ENCODE measurements around the gene HOXB8.

HOXB8 gene

DNA sequence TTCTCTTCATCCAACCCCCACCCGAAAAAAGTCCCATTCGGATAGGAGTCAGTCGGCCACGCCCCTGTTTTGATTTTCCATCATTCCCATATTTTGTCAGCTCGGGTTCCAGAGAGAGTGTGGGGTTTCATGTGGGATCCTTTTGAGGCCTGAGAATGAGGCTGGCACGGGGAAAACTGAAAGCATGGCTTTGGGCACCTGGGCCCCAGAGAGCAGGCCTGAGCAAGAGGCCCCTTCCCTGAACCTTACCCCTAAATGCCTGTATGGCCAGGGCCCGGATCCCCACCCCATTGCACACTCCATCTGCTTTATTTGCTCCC, 32.4 kb downstream of the HOXB8 start:
- no peak for DNase-seq

- DNase-seq: no peak
These were observed 35.1 kb downstream of the HOXB8 start for GRCh38 chr17:48579760-48580554.

- no peak for DNase-seq
These were observed 35.7 kb downstream of the HOXB8 start for GRCh38 chr17:48579471-48579759.

GRCh38 chr17:48578616-48579470, 36.2 kb downstream of the HOXB8 start:
- no peak for DNase-seq

DNA sequence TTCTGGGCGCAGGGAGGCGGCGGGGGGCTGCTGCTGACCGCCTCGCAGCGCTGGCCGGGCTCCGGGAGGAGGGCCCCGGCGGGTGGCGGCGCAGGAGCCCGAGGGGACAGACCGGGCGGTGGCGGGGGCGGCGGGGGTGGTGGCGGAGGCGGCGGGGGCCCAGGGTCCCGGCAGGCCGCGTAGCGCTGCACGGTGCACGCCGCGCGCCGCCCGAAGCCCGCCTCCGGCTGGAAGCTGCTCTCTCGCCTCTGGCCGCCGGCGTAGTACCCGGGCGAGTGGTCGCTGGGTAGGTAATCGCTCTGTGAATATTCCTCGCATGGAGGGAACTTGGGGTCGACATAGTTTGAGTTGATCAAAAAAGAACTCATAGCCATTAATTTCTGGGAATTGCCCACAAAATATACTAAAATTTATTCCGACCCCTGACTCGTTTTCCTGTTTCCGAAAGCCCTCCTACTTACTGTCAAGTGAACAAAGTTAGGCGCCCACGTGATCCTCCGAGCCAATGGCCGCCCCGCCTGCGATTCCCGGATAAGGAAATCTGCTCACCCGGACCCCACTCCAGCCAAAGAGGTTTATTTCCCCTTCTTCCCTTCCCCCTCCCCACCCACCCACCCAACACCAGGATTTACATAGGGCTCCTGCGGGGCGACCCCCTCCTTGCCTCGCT, 37.0 kb downstream of the HOXB8 start, which contains the start of gene HOXB4:
HOXB4 (minus strand) TSS at position 405 of the 670 bp plus-strand sequence; CDS start at position 374, 31 bp downstream.
- no peak for DNase-seq

DNA sequence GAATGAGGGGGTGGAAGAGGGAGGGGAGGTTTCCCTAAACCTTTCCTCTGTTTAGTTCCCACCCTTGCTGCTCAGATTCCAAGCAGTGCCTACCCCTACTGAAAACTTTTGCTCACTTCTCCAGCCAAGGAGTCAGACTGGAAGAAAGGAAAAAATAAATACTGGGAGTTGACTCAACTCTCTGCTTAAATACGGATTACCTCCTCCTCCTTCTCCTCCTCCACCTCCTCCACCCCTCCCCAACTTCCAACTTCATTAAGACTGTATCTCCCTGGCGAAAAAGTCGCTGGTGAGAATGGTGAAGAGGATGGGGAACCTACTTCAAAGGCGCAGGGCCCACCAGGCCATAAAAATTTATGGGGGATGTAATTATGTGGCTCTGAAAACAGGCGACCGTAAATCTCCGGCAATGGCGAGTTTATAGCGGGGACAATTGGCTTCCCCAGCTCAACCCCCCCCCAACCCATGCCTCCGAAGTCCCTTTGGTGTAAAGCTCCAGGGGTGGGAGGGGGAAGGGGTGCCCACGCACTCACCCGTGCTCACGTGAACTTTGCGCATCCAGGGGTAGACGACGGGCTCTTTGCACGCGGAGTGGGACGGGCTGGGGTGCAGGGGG, 37.7 kb downstream of the HOXB8 start:
- no peak for DNase-seq

DNA sequence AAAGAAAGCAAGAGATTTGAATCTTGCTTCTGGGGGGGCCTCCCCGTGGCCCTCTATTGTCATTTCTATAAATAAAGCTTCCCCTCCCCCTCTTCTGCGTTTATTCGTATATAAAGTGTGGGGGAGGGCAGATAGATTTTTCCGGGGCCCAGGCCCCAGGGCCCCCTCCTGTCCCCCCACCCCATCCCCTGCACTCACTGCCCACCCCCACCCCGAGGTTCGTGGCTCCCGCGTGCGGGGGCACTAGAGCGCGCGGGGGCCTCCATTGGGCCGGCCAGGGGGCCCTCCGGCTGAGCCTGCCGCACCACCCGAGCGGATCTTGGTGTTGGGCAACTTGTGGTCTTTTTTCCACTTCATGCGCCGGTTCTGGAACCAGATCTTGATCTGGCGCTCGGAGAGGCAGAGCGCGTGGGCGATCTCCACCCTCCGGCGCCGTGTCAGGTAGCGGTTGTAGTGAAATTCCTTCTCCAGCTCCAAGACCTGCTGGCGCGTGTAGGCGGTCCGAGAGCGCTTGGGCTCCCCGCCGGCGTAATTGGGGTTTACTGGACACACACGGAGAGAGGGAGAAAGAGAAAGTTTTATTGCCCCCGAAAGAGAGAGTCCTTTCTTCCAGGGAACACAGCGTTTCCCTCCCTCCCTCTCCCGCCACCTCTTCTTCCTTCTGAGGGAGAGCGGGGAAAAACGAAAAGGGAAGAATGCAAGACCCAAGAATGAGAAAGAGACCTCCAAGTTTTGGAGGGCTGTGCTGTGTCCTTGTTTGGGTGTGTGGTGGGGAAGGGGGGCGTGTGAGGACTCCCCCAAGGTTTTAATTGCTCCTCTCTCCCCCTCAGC, 38.4 kb downstream of the HOXB8 start:
- no peak for DNase-seq

- no peak for DNase-seq
These were observed 39.2 kb downstream of the HOXB8 start for GRCh38 chr17:48575673-48576478.

DNA sequence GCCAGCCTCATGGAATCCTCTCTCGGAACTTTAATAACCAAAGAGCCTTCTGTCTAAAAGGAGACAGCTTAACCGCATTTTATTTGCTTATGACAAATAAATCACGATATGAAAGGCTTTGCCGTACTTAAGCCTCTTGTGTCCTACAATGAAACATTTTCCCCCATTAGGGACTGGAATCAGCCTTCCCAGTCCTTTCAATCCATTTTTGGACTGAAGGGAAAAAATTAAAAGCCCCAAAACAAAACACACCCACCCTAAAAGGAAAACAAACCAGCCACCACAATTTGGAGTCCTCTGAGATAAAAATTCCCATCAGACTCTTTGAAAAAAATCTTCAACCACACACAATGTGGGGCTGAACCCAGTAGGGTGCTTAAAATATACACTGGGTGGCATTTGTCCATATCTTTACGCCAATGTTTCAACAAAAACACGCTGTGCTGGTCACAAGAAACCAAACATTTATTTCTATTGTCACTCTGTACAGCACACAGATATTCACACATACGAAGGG, 40.0 kb downstream of the HOXB8 start:
- DNase-seq: no peak

DNA sequence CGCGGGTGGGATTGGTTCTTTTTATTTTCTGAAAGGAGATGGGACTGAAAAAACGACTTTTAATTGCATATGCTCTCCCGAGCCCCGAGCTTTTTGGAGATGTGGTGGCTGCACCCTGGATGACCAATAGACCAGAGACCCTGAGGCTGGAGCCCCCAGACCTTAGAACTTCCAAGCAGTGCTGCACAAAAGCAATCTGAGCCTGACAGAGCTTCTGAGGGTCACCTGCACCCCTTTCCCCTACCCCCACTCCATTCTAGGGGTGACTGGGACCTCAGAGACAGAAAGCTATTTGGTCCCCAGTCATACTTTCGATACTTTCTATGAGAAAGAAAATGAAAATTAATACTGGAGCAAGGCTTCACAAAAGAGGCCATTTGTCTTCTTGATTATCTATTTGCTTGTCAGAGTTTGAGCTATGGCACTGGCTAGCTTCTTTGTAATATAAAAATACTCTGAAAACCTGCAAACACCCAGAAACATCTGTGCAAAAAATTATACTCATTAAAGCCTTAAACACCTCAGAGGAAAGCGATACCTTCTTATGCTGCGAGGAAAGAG, 40.5 kb downstream of the HOXB8 start:
- no peak for DNase-seq

DNA sequence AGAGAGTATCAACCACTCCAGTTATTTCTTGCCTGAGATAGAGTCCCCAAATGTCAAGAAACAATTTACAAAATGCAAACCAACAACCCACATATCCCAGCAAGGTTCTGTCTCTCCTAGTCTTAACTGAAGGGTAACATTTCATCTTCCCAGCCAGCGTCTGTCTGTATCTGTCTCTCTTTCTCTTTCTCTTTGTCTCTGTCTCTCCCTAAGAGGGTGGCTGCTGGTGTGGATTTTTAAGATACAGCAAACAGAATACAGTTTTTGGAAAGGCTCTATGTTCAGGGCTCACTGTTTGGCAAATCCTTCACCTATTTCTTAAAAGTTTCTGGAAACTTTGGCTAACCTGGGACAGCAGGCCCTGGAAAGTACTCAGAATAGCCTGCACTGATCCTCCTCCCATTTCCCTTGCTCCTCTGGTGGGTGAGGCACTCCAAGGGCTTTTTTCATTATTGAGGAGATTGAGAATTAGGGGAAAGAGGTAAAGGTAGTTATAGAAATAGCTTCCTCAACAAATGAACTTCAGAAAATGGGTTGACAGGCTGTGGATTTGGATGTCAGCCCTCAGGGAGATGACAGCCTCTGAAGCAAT, 43.2 kb downstream of the HOXB8 start:
- DNase-seq: no peak

GRCh38 chr17:48571024-48571818, 43.9 kb downstream of the HOXB8 start:
- no peak for DNase-seq

GRCh38 chr17:48570325-48571023, 44.6 kb downstream of the HOXB8 start:
- DNase-seq: no peak

DNA sequence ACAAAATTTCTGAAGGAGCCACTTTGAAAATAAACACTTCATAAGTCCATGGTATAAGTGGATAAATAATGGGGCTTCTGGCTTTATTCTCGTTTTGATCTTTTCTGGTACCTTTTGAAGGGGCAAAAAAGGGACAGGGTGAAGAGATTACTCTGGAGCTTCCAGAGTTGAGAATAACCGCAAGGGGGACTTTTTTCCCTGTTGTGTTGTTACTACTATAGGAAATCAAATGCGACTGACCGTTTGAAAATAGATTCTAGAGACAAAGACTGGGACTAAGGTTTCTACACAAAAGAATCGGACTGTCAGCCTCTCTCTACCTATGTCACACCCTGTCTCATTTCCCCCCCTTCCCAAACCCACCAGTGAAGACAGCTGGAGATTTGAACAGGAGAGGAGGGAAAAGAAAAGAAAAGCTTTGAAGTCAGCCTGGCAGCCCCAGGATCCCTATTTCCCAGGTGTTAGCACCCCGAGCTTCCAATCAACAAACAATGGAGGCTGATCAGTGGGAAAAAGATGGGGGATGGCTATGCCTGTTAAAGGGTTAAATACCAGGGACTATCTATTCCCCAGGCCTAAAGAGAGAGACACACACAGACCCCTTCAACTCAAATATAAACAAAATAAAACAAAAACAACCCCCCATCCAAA, 45.3 kb downstream of the HOXB8 start:
- no peak for DNase-seq

- DNase-seq: no peak
These were observed 45.9 kb downstream of the HOXB8 start for GRCh38 chr17:48569240-48569582.

GRCh38 chr17:48568499-48569239, 46.4 kb downstream of the HOXB8 start:
- DNase-seq: no peak

GRCh38 chr17:48567646-48568354, 47.3 kb downstream of the HOXB8 start:
- DNase-seq: no peak

All from DMS 273 treated with DMSO at 0.1 percent for 48 hours (cell line).